IMR-90 (cell line): ENCODE measurements around the gene CDK14.

Source experiments
- NFE2L2 ChIP-seq: fragments of 150-350 bp; IDR thresholded peaks from 2 replicates; pipeline ENCODE4 v1.6.1; 2016; ENCODE audit warnings: low read depth, mild to moderate bottlenecking, low read length
- POLR2A ChIP-seq: IDR thresholded peaks from 2 replicates; pipeline ENCODE4 v1.6.1; 2012; ENCODE audit warnings: mild to moderate bottlenecking, low read depth, low read length
- RAD21 ChIP-seq: IDR thresholded peaks from 2 replicates; pipeline ENCODE4 v1.6.1; 2012; ENCODE audit warnings: low read length, improper control_type of control experiment
- RCOR1 ChIP-seq: IDR thresholded peaks from 2 replicates; pipeline ENCODE4 v1.6.1; 2012; ENCODE audit warnings: mild to moderate bottlenecking, low read length, improper control_type of control experiment; ENCODE audit not compliant: insufficient replicate concordance
- RFX5 ChIP-seq: IDR thresholded peaks from 2 replicates; pipeline ENCODE4 v1.8.0; 2012; ENCODE audit warnings: low read depth, mild to moderate bottlenecking, low read length, moderate library complexity
- TF ChIP-seq, protein P1 (sequence below): conservative IDR thresholded peaks from 2 replicates; pipeline ENCODE4 v1.5.1; 2012; ENCODE audit warnings: mild to moderate bottlenecking, low read depth, low read length, improper control_type of control experiment
- TF ChIP-seq, protein P2 (sequence below): fragments of 150-350 bp; IDR thresholded peaks from 2 replicates; pipeline ENCODE4 v1.6.1; 2017; ENCODE audit warnings: mild to moderate bottlenecking, antibody characterized with exemption, low read length, low read depth

- TF ChIP-seq POLR2A (no peak), RFX5 (no peak), RAD21 (no peak), NFE2L2 (no peak), RCOR1 (no peak)
- TF ChIP-seq, protein P1, sequence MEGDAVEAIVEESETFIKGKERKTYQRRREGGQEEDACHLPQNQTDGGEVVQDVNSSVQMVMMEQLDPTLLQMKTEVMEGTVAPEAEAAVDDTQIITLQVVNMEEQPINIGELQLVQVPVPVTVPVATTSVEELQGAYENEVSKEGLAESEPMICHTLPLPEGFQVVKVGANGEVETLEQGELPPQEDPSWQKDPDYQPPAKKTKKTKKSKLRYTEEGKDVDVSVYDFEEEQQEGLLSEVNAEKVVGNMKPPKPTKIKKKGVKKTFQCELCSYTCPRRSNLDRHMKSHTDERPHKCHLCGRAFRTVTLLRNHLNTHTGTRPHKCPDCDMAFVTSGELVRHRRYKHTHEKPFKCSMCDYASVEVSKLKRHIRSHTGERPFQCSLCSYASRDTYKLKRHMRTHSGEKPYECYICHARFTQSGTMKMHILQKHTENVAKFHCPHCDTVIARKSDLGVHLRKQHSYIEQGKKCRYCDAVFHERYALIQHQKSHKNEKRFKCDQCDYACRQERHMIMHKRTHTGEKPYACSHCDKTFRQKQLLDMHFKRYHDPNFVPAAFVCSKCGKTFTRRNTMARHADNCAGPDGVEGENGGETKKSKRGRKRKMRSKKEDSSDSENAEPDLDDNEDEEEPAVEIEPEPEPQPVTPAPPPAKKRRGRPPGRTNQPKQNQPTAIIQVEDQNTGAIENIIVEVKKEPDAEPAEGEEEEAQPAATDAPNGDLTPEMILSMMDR: no peak
- TF ChIP-seq, protein P2, sequence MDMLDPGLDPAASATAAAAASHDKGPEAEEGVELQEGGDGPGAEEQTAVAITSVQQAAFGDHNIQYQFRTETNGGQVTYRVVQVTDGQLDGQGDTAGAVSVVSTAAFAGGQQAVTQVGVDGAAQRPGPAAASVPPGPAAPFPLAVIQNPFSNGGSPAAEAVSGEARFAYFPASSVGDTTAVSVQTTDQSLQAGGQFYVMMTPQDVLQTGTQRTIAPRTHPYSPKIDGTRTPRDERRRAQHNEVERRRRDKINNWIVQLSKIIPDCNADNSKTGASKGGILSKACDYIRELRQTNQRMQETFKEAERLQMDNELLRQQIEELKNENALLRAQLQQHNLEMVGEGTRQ: no peak
These were observed 172.2 kb downstream of the CDK14 start for GRCh38 chr7:90768301-90768700.
